Stimulated activated naive CD4-positive, alpha-beta T cell (primary cell): ENCODE results near the gene MYO1C.
"Not testable (repeated sequence)": the region's sequence is repeated elsewhere in the genome, so short reads cannot be mapped to it uniquely, and the experiment has no call there.

ENCODE experiments used
- DNase-seq, 6 experiments: peaks; one replicate each; lab custom pipeline; 2025; lab: John Stamatoyannopoulos, UW

Gene MYO1C

GRCh38 chr17:1462164-1463112, 30.0 kb downstream of the MYO1C start:
- DNase-seq: peak in 1 of 6 experiments; percentile 11

DNA sequence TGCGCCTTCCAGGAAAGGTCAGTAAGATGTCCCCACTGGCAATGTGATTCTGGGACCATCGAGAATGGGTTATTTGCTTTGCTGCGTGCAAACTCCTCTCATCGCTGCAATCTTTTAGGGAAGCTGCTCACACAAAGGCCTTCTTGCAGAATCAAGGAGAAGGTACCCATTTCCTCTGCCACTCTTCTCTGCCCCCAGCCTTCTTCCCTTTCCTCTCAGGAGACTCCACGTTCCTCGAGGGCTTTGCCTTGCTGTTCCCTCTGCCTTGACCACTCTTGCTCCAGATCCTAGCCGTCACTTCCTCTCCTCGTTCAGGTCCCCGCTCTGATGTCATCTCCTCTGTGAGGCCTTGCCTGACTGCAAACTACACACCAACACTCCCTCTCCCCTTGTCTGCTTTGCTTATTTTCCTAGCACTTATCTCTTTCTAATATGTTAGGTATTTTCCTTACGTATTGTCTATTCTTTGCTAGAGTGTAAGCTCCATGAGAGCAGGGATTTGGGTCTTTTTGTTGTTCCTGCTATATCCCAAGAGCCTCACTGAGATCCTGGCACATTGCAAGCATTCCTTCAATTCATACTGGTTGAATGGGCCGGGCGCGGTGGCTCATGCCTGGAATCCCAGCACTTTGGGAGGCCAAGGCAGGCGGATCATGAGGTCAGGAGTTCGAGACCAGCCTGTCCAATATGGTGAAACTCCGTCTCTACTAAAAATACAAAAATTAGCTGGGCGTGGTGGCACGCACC, 31.1 kb downstream of the MYO1C start:
- DNase-seq: no peak

DNA sequence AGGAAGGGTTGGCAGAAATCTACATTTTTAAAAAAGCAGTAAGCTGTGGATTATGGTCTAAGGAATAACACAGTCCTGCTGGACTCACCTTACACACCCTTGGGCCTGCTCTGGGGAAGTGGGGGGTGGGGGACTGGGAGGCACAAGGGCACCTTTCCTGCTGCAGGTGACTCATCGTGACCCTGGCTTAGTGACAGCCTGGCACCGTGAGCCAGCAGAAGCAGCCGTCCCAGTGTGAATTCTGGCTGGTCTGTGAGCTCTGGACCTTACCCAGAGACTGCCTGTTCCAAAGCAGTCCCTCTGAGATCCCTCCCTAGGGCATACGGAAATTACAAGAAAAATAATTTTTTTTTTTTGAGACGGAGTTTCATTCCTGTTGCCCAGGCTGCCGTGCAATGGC, 32.3 kb downstream of the MYO1C start:
- no peak for DNase-seq

DNA sequence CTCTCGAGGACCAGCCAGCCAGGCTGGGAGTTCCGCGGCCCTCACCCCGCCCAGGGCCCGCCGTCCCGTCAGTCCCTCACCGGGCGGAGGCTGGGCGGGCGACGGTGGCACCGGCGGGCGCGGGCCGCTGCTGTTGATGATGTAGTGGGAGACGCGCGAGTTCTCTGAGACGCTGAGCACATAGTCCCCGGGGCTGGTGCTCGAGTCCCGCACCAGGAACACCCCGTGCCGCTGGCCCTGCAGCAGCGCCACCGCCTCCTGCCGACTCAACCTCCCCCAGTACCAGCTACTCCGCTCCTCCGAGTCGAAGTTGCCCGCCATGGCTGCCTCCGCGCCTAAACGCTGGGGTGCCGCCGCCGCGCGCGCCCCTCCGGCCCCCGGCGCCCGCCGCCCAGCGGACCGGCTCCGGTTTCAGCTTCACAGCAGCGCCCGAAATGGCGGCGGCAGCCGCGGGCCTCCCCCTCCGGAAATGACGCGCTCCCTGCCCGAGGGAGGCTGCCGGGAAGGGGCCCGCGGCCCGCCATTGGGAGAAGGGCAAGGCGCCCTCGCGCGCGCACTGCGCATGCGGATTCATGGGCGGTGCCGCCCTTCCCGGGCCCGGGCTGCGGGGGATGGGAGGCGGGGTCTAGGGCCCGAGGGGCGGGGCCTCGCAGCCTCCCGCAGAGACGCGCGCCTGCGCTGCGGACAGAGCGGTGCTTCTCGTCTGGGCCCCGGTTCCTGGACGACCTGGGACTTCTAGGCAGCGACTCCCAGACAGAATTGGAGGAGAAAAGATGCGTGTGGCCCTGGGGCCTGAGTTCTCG, 36.5 kb downstream of the MYO1C start, which contains the start of gene CRK:
CRK (minus strand) TSS at position 436 of the 803 bp plus-strand sequence; CDS start at position 321, 115 bp downstream.
- DNase-seq: peak; percentile 96 to 99 (median 97)

GRCh38 chr17:1455291-1455796, 37.1 kb downstream of the MYO1C start:
- DNase-seq: peak in 4 of 6 experiments; percentile 16 to 55 (median 25)

- no peak for DNase-seq
These were observed 37.9 kb downstream of the MYO1C start for GRCh38 chr17:1454541-1454940.

GRCh38 chr17:1453694-1454093, 38.8 kb downstream of the MYO1C start:
- DNase-seq: not testable (repeated sequence)

GRCh38 chr17:1452836-1453235, 39.6 kb downstream of the MYO1C start:
- no peak for DNase-seq

DNA sequence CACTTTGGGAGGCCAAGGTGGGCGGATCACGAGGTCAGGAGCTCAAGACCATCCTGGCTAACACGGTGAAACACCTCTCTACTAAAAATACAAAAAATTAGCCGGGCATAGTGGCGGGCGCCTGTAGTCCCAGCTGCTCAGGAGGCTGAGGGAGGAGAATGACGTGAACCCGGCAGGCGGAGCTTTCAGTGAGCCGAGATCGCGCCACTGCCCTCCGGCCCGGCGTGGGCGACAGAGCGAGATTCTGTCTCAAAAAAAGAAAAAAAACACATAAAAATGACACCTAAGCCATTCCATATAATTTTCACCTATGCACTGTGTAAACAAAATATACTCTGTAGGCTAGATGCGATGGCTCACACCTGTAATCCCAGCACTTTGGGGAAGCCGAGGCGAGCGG, 42.2 kb downstream of the MYO1C start:
- not testable (repeated sequence) for DNase-seq

- DNase-seq: no peak
These were observed 43.0 kb downstream of the MYO1C start for GRCh38 chr17:1449412-1449967.

DNA sequence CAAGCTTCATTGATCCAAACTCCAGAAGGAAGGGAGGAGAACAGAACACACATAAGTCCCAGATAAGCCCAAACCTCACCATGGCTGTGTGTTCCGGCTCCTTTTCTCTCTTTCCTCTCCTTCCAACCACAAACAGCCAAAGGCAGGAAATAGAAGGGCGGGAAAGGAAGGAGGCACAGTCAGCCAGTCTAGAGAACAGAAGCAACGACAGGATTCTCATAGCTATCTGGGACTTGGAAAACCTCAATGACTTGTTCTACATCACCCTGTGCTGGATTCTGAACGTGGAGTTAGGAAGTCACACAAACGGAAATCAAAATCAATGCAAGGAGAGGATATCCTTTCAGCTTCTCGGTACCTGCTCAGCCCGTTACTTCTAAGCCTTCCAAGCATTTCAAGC, 45.4 kb downstream of the MYO1C start:
- DNase-seq: no peak

- no peak for DNase-seq
These were observed 46.3 kb downstream of the MYO1C start for GRCh38 chr17:1446201-1446600.

DNA sequence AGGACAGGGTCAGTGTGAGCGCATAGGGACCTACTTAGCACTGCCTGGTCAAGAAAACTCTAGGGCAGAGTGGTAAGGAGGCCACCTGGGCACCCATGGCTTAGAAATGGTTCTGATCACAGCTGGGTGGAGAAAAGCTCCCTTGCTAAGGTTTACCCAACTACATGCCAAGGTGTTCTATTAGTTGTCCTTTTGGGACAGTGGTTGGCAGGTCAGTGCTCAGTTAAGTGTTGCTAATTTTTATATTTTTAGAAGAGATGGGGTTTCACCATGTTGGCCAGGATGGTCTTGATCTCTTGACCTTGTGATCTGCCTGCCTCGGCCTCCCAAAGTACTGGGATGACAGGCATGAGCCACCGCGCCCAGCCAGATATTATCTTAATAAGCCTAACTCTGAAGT, 46.8 kb downstream of the MYO1C start:
- not testable (repeated sequence) for DNase-seq

GRCh38 chr17:1442721-1443120, 49.8 kb downstream of the MYO1C start:
- DNase-seq: not testable (repeated sequence)

- DNase-seq: no peak
These were observed 50.3 kb downstream of the MYO1C start for GRCh38 chr17:1442187-1442586.

DNA sequence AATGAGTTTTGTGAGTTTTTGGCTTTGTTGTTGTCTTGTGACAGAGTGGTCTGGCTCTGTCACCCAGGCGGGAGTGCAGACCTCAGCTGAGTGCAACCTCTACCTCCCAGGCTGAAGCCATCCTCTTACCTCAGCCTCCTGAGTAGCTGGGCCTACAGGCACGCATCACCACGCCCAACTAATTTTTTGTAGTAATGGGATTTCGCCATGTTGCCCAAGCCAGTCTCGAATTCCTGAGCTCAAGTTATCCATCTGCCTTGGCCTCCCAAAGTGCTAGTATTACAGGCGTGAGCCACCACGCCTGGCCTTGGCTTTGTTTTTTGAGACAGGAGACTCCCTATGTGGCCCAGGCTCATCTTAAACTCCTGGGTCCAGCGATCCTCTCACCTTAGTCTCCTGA, 51.6 kb downstream of the MYO1C start:
- no peak for DNase-seq

GRCh38 chr17:1438593-1439083, 53.8 kb downstream of the MYO1C start:
- no peak for DNase-seq

- DNase-seq: no peak
These were observed 57.2 kb downstream of the MYO1C start for GRCh38 chr17:1435326-1435725.

DNA sequence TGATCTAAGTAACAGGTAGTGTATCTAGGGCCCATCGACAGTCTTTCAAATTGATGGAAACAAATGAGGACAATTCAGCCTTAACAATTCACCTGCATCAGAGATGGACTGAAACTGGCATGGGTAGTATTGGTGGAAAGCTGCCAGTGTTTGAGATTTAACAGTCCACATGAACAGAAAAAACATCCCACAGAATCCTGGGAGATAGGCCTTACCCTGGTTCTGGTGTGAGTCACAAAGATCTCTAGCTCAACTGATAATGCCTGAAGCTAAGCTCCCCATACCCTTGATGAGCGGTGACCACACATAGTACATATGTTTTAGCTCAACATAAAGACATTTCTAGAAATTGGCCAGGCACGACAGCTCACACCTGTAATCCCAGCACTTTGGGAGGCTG, 58.3 kb downstream of the MYO1C start:
- no peak for DNase-seq

DNA sequence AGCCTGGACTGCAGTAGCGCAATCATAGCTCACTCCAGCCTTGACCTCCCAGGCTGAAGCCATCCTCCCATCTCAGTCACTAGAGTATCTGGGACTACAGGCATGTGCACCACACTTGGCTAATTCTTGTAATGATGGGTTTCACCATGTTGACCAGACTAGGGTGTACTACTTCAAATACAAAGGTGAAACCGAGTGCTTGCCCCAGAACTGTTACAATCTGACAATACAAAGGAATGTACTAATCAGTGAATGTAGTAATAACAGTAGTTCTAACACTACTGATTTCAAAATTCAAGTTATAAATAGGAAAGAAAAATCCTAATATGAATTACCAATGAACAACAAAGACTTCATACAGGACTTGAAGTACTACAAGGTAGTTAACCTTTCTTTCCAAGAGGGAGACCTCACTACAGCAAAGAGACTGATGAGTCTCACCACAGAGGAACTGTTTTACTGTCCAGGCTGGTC, 60.8 kb downstream of the MYO1C start:
- no peak for DNase-seq
